HG03521 (cell line): ENCODE results near the gene MINDY3.
"Not testable (repeated sequence)": the region's sequence is repeated elsewhere in the genome, so short reads cannot be mapped to it uniquely, and the experiment has no call there.

Source experiments
- ATAC-seq: cut with Tn5 transposase; IDR thresholded peaks from one replicate; pipeline ENCODE4 v1.9.1; 2021; ENCODE audit warnings: mild to moderate bottlenecking, moderate library complexity; ENCODE audit not compliant: unreplicated experiment

MINDY3 gene

DNA sequence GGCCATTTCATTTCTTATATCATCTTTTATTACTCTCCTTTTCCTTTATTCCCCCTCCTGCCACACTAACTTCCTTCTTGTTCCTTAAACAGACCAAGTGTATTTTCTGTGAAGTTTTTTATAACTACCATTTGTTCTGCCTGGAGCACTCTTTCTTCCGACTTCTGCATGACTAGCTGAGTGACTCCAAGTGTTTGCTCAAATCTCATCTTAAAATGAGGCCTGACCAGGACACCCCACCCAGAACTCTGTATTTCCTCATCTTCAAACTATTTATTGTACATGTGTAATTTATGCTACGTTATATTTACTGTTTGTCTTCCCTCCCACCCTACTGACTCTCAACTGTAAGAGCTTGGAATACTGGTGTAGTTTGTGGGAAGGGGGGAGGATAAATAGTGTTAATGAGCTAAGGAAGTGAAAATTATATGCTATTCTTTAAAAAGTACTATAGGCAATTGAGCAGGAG lies 3.2 kb downstream of the MINDY3 start:
- ATAC-seq = no peak

DNA sequence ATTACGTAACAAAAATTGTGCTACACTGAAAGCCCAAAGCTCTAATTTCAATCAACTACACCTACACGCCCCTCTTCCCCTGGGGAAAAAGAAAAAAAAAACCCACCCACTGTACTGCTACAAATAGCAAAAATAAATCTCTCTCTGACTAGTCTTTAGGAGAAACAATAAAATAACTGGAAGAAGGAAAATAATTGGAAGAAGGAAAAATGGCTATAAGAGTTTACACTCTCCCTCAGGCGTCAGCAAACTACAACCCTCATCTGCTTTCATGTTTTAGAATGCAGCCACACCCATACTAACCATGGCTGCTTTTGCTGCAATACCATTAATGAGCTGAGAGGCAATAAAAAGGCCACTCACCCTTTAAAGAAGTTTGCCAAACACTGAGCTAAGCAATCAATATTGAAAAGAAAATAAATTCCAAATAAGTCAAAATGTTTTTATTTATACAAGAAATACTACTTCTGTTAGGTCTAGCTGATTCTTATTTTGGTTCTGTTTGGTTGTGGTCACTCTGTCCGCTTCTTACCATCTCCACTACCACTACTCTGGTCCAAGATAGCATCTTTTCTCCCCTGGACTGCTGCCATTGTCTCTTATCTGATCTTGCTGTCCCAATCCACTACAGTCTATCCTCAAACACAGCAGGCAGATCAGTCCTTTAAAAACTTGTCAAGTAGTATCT lies 3.8 kb downstream of the MINDY3 start:
- no peak for ATAC-seq

DNA sequence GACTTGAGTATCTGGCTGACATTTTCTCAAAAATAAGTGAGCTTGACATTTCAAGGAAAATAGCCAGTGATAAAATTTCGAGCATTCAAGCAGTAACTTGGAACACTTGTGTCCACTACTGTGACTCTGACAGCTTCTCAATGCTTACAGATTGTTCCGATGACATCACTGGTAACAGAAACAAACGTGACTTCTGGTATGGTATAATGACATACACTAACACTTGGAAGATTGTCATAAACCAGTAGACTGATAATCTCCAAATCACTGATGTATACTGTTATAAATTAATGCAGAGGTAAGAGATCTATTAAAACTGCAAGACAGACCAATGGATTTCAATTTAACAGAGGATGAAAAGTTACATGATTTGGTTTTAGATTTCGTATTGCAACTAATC lies 6.5 kb downstream of the MINDY3 start:
- no peak for ATAC-seq

DNA sequence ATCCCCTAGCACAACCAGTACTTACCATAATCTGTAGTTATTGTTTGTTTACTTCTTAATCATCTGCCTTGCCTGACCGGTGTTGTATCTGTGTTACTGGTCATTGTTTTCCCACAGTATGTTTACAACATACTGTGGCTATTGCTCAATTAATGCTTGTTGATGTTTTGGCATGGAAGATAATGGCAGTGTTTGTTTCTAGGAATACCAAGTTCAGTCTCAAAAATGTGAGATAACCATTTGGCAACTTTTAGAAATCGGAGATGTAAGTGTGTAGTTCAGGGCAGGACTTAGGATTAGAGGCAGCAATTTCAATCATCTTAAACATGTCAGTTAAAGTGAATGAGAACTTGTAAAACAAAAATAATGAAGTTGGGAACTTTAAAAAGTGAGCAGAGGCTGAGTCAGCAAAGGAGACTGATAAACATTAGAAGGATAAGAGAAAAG lies 8.2 kb downstream of the MINDY3 start:
- ATAC-seq = no peak

DNA sequence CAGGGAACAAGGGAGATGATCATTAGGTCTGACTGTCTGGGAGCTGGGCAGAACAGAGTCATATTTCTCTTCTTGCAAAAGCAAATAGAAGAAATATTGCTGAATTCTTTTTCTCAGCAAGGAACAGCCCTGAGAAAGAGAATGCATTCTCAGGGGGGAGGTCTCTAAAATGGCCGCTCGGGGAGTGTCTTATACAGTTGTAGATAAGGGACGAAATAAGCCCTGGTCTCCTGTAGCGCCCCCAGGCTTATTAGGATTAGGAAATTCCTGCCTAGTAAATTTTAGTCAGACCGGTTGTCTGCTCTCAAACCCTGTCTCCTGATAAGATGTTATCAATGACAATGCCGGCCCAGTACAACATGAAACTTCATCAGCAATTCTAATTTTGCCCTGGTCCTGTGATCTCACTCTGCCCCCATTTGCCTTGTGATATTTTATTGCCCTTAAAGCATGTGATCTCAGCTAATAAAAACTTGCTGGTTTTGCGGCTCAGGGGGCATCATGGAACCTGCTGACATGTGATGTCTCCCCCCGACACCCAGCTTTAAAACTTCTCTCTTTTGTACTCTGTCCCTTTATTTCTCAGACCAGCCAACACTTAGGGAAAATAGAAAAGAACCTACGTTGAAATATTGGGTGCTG lies 9.8 kb downstream of the MINDY3 start:
- ATAC-seq = not testable (repeated sequence)

DNA sequence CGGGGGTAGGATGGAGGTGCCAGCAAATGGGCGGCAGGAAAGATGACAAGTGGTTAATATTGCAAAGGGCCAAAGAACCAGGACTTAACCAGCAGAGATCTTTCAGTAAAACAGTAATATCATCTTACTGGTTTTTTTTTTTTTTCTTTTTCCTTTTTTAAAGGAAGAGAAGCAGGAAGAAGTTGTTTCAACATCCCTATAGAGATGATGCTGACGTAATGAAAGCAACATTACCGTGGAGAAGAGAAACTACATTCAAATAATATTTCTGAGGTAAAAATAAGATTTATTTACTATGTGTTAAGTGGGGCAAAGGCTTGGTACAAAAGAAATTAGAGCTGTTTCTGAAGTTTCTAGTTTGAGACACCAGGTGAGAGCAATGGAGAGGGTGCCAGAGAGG lies 11.0 kb downstream of the MINDY3 start:
- ATAC-seq = no peak

DNA sequence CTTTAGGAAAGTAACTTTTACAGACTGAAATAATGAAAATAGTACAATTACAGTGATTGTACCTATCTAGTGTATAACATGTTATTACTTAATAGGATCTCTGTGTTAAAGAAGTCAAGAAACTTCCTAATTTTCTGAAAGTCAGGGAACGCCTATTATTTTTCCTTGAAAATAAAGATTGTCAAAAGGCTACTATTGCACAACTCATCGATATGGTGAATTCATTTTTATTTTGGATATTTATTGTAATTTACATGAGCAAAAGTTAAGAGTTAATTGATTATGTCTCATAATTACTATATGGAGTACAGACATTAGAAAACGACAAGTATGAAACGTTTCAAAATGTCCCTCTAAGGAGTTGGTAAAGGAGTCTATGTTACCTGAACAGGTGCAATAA lies 12.8 kb downstream of the MINDY3 start:
- ATAC-seq = no peak

DNA sequence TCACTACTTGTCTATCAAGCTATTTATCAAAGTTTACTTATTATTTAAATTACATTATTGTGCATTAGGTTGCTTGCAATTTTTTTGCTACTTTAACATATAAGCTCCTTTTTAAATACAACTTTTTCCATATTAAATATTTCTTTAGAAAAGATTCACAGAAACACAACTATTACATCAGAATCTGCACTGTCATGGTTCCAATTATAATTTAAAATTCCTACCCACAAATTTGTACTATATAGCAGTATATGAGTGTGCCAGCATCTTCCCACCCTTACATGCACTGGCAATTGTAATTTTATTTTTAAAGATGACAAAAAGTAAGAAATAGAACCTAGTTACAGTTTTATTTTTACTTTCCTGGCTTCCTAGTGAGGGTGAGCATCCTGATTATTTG lies 15.8 kb downstream of the MINDY3 start:
- no peak for ATAC-seq

DNA sequence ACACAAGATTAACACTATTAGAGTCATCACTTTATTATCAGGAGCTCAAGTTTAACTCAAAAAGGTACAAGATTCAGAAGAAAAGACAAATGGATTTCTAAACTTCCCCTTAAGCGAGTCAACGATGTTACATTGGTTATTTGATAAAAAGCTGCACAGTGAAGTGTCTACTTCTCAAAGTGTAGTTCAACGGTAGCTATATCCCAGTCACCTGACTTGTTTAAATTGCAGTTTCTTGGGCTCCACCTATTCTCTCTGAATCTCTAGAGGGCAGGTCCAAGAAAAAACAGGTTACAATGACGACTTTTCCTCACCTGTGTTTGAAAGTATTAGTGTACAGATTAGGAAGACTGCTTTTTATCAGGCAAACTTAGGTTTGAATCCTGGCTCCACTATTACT lies 16.6 kb downstream of the MINDY3 start:
- no peak for ATAC-seq

DNA sequence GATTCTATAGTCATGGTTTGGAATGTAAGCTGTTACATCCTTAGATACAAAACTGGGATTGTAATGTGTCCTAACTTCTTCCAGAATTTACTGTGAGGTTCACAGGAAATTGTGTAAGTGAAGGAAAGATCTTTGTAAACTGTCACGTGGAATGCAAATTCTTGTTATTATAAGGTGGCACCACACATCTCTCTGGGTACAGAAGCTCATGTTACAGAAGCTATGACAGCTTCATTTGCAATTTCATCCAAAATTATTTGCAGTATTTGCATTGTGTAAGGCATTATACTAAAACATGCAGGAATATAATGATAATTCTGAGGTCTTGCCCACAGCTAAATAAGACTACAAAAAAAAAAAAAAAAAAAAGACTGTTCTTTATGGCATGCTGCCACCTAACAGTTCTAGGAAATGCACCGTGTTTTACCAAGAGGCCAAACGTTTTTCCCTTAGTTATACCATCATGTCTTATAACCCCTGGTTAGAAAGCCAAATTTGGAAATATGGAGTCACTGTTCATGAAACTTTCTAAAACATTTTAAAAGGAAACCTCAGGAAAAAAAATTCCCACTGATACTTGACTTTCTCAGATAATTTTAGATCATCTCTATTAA lies 17.6 kb downstream of the MINDY3 start:
- ATAC-seq = no peak

DNA sequence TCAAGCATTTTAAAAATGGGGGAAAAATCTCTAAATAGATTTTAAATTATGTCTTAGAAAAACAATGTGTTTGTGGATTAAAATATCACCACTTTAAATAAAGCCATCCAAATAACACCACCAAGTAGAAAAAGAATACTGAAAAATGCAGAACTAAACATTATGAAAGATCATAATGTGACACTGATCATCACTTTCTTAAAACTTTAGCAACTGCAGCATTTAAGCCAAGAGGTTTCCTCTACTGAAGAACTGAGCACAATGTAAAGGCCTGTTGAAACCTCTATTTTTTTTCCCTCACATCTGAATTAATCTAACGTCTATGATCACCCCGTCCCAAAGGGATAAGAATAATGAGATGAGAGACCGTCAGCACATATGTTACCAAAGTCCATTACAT lies 18.6 kb downstream of the MINDY3 start:
- no peak for ATAC-seq

DNA sequence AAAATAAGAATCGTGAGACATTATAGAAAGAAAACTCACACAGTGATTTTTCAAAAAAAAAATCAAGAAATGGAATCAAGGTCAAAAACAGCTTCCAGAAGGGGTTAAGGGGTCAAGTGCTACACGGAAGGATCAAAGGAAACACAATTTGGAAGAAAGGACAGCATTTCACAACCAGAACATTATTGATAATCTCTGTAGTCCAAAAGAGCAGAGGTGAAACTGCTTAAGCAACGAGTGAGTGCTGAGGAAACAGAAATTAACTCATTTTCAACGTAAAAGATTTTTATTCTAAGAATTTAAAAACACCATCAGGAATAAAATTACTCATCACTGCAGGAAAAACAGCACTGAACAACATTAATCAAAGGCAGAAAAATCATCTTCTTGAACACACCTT lies 23.5 kb downstream of the MINDY3 start:
- ATAC-seq = no peak

DNA sequence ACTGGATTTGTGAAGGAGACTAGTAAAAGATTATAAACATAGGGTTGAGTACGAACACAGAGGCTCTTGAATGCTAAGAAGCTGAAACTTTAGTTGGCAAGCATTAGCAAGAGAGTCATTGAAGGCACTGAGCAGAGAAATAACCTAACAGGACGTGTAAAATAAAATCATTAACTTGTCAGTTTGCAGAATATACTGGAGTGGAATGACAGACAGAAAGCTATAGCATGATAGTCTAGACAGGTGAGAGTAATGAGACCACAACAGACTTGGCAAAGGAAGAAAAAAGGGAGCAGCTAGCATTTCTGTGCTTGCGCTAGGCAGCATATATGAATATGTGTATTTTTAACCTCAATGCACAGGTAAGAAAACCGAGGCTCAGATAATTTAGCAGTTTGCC lies 30.8 kb downstream of the MINDY3 start:
- ATAC-seq = no peak

DNA sequence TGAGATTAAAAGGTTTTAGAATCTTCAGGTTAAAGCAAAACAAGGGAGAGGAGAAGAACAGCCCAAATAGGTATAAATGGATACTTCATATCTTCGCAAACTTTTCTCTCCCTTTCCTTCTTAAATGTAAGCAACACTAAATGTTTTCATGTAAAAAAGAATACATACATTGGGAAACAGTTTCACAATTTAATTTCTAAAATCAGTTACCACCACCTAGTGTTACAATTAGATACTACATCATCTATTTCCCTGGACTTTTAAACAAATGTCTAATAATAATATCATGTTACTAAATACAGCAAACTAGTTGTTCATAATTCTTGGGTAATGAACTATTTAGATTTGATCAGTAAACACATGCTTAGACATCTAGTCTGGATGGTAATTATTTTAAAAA lies 35.8 kb downstream of the MINDY3 start:
- no peak for ATAC-seq

DNA sequence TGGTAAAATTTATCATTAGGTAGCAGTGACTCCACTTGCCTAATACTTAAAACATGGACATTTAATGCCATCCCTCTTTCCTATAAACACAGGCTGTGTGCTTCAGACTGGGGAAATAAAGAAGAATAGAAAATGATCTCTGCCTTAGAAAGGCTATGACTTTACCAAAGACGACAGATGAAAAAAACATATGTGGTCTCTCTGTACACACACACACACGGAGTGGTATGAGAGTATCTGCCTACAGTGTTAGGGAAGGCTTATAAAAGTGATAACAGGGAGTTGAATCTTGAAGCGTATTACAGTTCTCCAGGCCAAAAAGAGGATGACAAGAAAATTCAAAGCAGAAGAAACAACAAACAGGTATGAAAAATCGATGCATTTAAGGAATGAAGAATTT lies 38.2 kb downstream of the MINDY3 start:
- ATAC-seq = no peak

DNA sequence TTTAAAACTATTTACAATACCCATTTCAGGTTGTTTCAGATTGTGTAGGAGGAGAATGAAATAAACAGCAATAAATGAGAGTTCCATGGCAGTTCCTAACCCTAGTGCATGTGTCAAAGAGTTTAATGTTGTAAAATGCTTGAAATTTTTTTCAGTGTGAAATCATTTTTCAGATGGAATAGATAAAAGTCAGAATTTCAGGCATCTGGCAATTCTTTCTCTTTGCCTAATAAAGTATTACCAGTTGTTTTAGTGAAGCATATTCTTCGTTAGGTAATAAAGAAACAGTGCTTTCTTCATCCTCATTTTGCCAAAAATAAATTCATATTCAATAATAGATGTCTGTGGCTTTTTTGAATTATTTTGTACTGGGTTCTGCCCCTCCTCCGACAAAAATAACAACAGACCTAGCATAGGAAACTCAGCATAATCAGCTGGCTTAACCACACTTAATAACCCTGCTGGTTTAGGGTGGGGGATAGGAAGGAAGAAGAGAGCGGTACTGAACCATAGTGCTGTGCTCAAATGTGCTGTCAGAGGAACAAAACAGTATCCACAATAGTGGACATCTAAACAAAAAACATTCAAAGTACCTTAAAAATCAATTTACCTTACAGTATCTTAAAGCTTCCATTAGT lies 39.1 kb downstream of the MINDY3 start:
- ATAC-seq = no peak

DNA sequence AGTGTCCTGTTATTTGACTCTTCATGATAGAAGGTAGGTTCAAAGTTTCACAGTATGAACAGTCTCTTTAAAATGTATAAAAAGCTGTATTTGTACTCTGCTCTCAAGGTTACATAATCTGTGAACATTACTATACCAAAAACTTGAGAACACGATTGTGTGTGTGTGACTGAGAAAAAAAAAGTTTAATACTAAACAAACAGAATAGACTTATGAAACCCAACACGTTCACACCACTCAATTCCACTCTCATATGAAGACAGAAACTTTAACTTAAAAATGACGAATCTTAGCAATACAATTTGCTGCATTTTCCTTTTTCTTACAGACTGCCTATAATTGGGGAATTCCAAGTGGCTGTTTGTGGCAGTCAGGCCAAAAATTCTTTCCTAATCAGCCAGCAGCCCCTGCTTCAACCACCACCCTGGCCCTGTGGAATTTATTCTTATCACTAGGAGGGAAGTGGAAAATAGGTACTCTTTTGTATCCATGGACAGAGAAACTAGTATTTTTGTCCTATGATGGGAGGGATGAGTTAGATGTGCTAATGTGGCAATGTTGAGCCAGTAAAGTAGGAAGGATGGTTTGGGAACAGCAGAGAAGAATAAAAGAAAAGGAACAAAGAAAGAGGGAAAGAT lies 42.8 kb downstream of the MINDY3 start:
- ATAC-seq = no peak

DNA sequence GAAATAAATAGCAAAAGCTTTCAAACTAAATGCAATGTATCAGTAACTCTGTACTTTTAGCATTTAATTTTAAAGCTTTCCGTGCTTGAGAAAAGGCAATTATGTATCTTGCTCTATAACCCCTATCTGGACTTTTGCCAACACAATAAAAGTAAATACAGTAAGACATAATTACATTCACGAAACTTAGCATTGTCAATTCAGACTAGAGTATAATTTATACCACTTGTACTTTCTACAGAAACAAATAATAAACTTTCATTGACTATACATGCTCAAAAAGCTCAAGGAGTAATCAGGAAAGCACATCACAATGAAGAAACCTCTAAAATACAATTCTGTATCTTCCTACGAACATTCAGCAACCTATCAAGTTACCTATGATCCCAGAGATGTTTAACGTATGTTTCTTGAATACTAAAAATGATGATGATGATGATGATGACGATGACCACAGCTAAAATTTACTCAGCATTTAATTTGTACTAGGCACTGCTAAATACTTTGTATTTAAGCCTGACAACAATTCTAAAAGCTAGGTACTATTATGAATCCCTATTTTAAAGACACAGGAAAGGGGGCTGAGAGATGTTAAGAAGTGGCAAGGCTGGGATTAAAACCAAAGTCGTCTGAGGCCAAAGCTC lies 44.9 kb downstream of the MINDY3 start:
- no peak for ATAC-seq

DNA sequence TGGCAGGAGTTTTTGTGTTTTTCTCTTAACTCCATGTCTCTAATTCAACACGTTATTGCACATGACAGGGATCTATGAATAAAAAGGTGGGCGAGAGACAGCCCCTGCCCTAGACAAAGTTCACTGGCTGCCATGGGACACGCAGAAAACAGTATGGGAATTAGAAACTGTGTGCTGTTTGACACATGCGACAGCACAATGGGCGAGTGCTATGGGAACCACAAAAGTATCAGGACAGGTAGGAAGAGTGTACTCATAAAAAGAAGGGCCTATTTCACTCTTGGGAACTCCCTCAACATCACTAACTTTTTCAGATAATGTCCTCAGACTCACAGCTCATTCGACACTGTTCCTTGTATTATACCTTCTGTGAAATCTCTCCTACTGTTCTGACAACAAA lies 45.7 kb downstream of the MINDY3 start:
- ATAC-seq = no peak

DNA sequence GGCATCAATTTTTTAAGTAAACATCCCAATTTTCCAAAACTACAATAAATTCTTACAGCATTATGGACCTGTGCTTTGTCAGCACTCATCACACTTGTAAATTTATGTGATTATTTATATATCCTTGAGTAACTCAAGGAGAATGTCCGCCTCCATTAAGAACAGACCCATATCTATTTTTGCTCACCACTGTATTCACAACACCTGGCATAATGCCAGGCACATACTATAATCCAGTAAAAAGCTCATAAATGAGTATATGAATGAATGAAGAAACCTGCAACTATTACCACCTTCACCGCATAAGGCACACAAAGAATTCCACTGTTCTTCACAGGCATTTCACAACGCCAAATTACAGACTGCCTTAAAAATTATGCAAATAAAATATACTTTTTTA lies 46.9 kb downstream of the MINDY3 start:
- no peak for ATAC-seq

DNA sequence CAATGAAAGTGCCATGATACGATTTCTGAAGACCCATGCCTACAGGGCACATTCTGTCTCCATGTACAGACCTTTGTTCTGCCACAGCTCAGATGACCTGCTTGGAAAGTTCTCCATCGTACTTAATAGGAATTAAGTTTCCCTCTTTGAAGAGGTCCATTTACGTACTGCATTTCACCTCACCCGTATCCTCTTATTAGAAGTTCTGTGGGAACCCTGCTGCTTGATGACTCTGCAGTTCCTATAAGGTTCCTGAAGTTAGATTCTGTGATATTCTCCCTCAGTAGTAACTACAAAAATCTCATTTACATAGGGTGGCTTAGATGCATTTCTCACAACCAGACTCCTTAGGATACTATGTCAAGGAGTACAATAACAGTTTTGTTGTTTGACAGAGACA lies 50.9 kb downstream of the MINDY3 start:
- no peak for ATAC-seq
